SU-DHL-6 (cell line): ENCODE data around the gene IFI30.

Experiments used
- EZH2phosphoT487 ChIP-seq: fragments of 200-600 bp; sonication (generic), shearing (Covaris generic); conservative IDR thresholded peaks from 2 replicates; pipeline ENCODE4 v1.6.1; 2018; ENCODE audit warnings: mild to moderate bottlenecking, antibody characterized with exemption, low read length, moderate library complexity, mixed read lengths
- TF ChIP-seq, protein P1 (sequence below): fragments of 200-600 bp; sonication (generic); IDR thresholded peaks from one replicate; pipeline ENCODE4 v1.5.1; 2017; ENCODE audit warnings: antibody characterized with exemption, mild to moderate bottlenecking, low read length, moderate library complexity; ENCODE audit not compliant: insufficient read depth, poor library complexity, severe bottlenecking

GRCh38 chr19:18214779-18215433 is 41.3 kb downstream of the IFI30 start:
- TF ChIP-seq, protein P1, sequence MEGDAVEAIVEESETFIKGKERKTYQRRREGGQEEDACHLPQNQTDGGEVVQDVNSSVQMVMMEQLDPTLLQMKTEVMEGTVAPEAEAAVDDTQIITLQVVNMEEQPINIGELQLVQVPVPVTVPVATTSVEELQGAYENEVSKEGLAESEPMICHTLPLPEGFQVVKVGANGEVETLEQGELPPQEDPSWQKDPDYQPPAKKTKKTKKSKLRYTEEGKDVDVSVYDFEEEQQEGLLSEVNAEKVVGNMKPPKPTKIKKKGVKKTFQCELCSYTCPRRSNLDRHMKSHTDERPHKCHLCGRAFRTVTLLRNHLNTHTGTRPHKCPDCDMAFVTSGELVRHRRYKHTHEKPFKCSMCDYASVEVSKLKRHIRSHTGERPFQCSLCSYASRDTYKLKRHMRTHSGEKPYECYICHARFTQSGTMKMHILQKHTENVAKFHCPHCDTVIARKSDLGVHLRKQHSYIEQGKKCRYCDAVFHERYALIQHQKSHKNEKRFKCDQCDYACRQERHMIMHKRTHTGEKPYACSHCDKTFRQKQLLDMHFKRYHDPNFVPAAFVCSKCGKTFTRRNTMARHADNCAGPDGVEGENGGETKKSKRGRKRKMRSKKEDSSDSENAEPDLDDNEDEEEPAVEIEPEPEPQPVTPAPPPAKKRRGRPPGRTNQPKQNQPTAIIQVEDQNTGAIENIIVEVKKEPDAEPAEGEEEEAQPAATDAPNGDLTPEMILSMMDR = no peak
- no peak for TF ChIP-seq EZH2phosphoT487
